Endothelial cell of umbilical vein (primary cell): Measurements from ENCODE around the gene TRMT44. TPM values are rescaled to one million over a fixed set of nuclear protein-coding genes. Genes with fewer than 3 reads are reported as not detected.

Source experiments
- BruUV-seq: library from RNA; stranded (reverse); fragments of 400-500 nt; replicated peaks from 2 replicates; lab custom pipeline; 2021; lab: Mats Ljungman, UMichigan
- CTCF ChIA-PET: fragments of 300-600, 350-600 bp; sonication (Branson Sonifier 250); formaldehyde crosslinking; loops from one replicate; lab custom pipeline; 2021; ENCODE audit warnings: antibody characterized with exemption, inconsistent platforms; lab: Charles Lee
- POLR2A ChIA-PET: fragments of 300-600, 350-600 bp; sonication (Branson Sonifier 250); formaldehyde crosslinking; loops from one replicate; lab custom pipeline; 2021; ENCODE audit warnings: antibody characterized with exemption, inconsistent platforms; lab: Charles Lee
- DNase-seq: peaks from one replicate; pipeline ENCODE4 v3.0.0-alpha.2; 2011; ENCODE audit warnings: low read depth, low spot score
- FAIRE-seq: peaks from 2 replicates; lab custom pipeline; 2011; peaks lifted over from hg19 to GRCh38; lab: Jason Lieb, UNC
- H2AFZ ChIP-seq: 2 replicates; pipeline ENCODE4 v1.6.0; 2012; ENCODE audit warnings: low read depth, low read length, control low read depth, inconsistent platforms
- H3K27ac ChIP-seq: 2 replicates; pipeline ENCODE4 v1.5.1; 2011; ENCODE audit warnings: low read depth, mild to moderate bottlenecking, control low read depth, low read length, moderate library complexity; ENCODE audit not compliant: insufficient read depth
- H3K27me3 ChIP-seq, 2 experiments: 2 replicates each; pipeline versions ENCODE4 v1.6.0 to v1.6.1; 2011; ENCODE audit warnings: low read length in 2 of 2, mixed read lengths in 1 of 2; ENCODE audit not compliant: control insufficient read depth in 2 of 2, insufficient read depth in 2 of 2
- H3K36me3 ChIP-seq, 2 experiments: 2 replicates in 1 of 2; 3 replicates in 1 of 2; pipeline ENCODE4 v1.5.1; 2011; ENCODE audit warnings: low read length in 2 of 2, mild to moderate bottlenecking in 1 of 2, moderate library complexity in 1 of 2; ENCODE audit not compliant: control insufficient read depth in 2 of 2, insufficient read depth in 2 of 2; ENCODE audit errors: extremely low read depth in 1 of 2
- H3K4me1 ChIP-seq: 3 replicates; pipeline ENCODE4 v1.5.1; 2011; ENCODE audit warnings: mild to moderate bottlenecking, low read length; ENCODE audit not compliant: control insufficient read depth, insufficient read depth; ENCODE audit errors: extremely low read depth
- H3K4me2 ChIP-seq: 2 replicates; pipeline ENCODE4 v1.6.1; 2011; ENCODE audit warnings: low read length, control low read depth, mixed read lengths; ENCODE audit not compliant: insufficient read depth
- H3K4me3 ChIP-seq, 3 experiments: fragments of 200-600 bp in 1 of 3; sonication (generic), shearing (Covaris generic) in 1 of 3; replicated peaks in 1 of 3; 2 replicates each; pipeline ENCODE4 v1.5.1; 2011 to 2016; ENCODE audit warnings: control low read depth in 3 of 3, low read length in 3 of 3, mild to moderate bottlenecking in 2 of 3, inconsistent platforms in 1 of 3, low read depth in 1 of 3, moderate library complexity in 1 of 3; ENCODE audit not compliant: insufficient read depth in 1 of 3
- H3K79me2 ChIP-seq: 2 replicates; pipeline ENCODE4 v1.6.0; 2012; ENCODE audit warnings: low read length, inconsistent platforms; ENCODE audit not compliant: control insufficient read depth, insufficient read depth
- H3K9ac ChIP-seq: replicated peaks from 2 replicates; pipeline ENCODE3; 2011; ENCODE audit warnings: low read length, control low read depth; ENCODE audit not compliant: insufficient read depth; ENCODE audit errors: extremely low read depth
- H3K9me1 ChIP-seq: replicated peaks from 3 replicates; pipeline ENCODE4 v1.6.0; 2011; ENCODE audit warnings: mild to moderate bottlenecking, low read length; ENCODE audit not compliant: control insufficient read depth, insufficient read depth; ENCODE audit errors: extremely low read depth
- H3K9me3 ChIP-seq: replicated peaks from 2 replicates; pipeline ENCODE4 v1.5.1; 2012; ENCODE audit warnings: low read length, inconsistent platforms; ENCODE audit not compliant: control insufficient read depth, insufficient read depth
- H4K20me1 ChIP-seq: replicated peaks from 2 replicates; pipeline ENCODE3; 2011; ENCODE audit warnings: mild to moderate bottlenecking, low read length; ENCODE audit not compliant: control insufficient read depth, insufficient read depth; ENCODE audit errors: extremely low read depth
- EZH2 ChIP-seq: IDR thresholded peaks from 2 replicates; pipeline ENCODE4 v1.6.1; 2012; ENCODE audit warnings: borderline replicate concordance, low read depth, mild to moderate bottlenecking, moderate library complexity, low read length, inconsistent platforms; ENCODE audit not compliant: severe bottlenecking
- GATA2 ChIP-seq: IDR thresholded peaks from 2 replicates; pipeline ENCODE4 v1.7.0; 2011; ENCODE audit warnings: low read depth, mild to moderate bottlenecking, moderate library complexity, mixed read lengths, low read length; ENCODE audit not compliant: insufficient read length, insufficient read depth
- MYC ChIP-seq: IDR thresholded peaks from one replicate; pipeline ENCODE4 v1.6.1; 2011; ENCODE audit warnings: mild to moderate bottlenecking, low read depth, low read length
- POLR2AphosphoS5 ChIP-seq: IDR thresholded peaks from 2 replicates; pipeline ENCODE4 v1.6.1; 2012; ENCODE audit warnings: low read depth, mild to moderate bottlenecking, control low read depth, low read length, moderate library complexity; ENCODE audit not compliant: insufficient read depth
- dilution Hi-C: fragments of 300-500 bp; cut with MboI; formaldehyde crosslinking; loops from one replicate; pipeline ENCODE4 v1.15.0; 2019; ENCODE audit warnings: low sequenced_read_pairs; ENCODE audit not compliant: extremely low pct_ligation_motif_present
- intact Hi-C: fragments of 100-400 bp; cut with micrococcal nuclease; formaldehyde crosslinking; loops from one replicate; pipeline ENCODE4 v1.10.0; 2022
- polyA plus RNA-seq, 4 experiments: library from polyadenylated mRNA; depleted of rRNA in 3 of 4; stranded (reverse) in 3 of 4; unstranded in 1 of 4; fragments of >200 nt; gene quantifications; 2 replicates each; pipeline versions ENCODE4 v1.2.1 to v1.2.3, GENCODE V29; 2011 to 2012; ENCODE audit warnings: missing spikeins in 1 of 4
- total RNA-seq: library from RNA; stranded (reverse); gene quantifications from 2 replicates; pipeline ENCODE4 v1.2.3, GENCODE V29; 2021
- TF ChIP-seq, protein P1 (sequence below), 2 donors: IDR thresholded peaks; 1 replicate in 1 of 2; 2 replicates in 1 of 2; pipeline ENCODE4 v1.5.1; 2011; ENCODE audit warnings: low read length in 2 of 2, mild to moderate bottlenecking in 2 of 2, moderate library complexity in 2 of 2, control low read depth in 1 of 2, inconsistent platforms in 1 of 2, low read depth in 1 of 2; ENCODE audit not compliant: insufficient read depth in 1 of 2; ENCODE audit errors: extremely low read depth in 1 of 2

The TRMT44 gene
- total and polyA plus RNA-seq, 2 donors (not counting 3 experiments of a cell fraction or from before 2014, with no cell fraction given) = 10.4 to 17.3 TPM

DNA sequence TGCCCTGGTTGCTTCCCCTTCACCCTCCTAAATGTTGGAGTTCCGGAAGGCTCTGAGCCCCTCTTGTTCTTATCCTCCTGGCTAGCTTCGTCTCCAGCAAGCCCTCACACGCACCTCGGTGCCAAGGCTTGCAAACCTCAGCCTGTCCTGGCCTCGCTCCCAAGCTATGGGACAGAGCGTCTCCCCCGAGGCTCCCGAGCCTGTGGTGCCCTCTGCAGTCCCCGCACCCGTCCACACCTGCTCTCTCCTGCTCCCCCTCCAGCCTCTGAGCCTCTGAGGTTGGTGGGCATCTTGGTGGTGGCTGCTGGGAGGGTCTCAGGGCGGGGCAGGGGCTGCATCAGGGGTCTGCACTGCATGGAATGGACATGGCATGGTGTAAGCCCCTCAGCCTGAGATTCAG is 63.2 kb downstream of the TRMT44 start:
- FAIRE-seq (no peak), DNase-seq (no peak)
- Histone ChIP-seq H3K9ac (no peak overlapping the region), H3K27me3 (no peaks in the 10 kb centered on the region), H3K4me3 (no peak overlapping the region), H3K9me3 (no peaks in the 10 kb centered on the region), H3K4me1 (no peaks in the 10 kb centered on the region), H3K27ac (no peak overlapping the region), H4K20me1 (no peaks in the 10 kb centered on the region), H3K9me1 (no peaks in the 10 kb centered on the region), H3K36me3 (no peaks in the 10 kb centered on the region), H3K79me2 (no peaks in the 10 kb centered on the region), H3K4me2 (no peak overlapping the region), H2AFZ (no peak overlapping the region)
- ChIA-PET POLR2A (no interaction called here), CTCF (interaction anchor here (1.1 to 1.6 kb wide), 2 partner anchors 35 to 104 kb away, joined by 4 to 5 read pairs; no protein-coding TSS in a partner anchor)
- BruUV-seq = no TSS peak
- dilution Hi-C loops (no loop called here), intact Hi-C loops (no loop called here)
- TF ChIP-seq POLR2AphosphoS5 = no peak
- TF ChIP-seq, protein P1, sequence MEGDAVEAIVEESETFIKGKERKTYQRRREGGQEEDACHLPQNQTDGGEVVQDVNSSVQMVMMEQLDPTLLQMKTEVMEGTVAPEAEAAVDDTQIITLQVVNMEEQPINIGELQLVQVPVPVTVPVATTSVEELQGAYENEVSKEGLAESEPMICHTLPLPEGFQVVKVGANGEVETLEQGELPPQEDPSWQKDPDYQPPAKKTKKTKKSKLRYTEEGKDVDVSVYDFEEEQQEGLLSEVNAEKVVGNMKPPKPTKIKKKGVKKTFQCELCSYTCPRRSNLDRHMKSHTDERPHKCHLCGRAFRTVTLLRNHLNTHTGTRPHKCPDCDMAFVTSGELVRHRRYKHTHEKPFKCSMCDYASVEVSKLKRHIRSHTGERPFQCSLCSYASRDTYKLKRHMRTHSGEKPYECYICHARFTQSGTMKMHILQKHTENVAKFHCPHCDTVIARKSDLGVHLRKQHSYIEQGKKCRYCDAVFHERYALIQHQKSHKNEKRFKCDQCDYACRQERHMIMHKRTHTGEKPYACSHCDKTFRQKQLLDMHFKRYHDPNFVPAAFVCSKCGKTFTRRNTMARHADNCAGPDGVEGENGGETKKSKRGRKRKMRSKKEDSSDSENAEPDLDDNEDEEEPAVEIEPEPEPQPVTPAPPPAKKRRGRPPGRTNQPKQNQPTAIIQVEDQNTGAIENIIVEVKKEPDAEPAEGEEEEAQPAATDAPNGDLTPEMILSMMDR (IDR thresholded peaks at IDR 0.05; ENCODE audit: extremely low read depth in 1 of 2, insufficient read depth in 1 of 2, low read depth in 1 of 2, low read length in 2 of 2) = no peak
- no peak for TF ChIP-seq MYC
- no peak for TF ChIP-seq EZH2
- no peak for TF ChIP-seq GATA2
